Uterus (tissue), 4 donors: ENCODE results near the gene TUBB. TPM values are rescaled to one million over a fixed set of nuclear protein-coding genes. Genes with fewer than 3 reads are reported as not detected.

ENCODE experiments used
- DNase-seq, 2 donors: peaks; one replicate each; pipeline ENCODE4 v3.0.0-alpha.2; 2019 to 2020
- H3K27ac ChIP-seq, 2 donors: fragments of 200-600 bp; sonication (generic); 1 replicate in 1 of 2; 2 replicates in 1 of 2; pipeline ENCODE4 v1.5.1; 2016 to 2018
- H3K27me3 ChIP-seq, 2 donors: fragments of 200-600 bp; sonication (generic); one replicate each; pipeline ENCODE4 v1.5.1; 2018 to 2019; ENCODE audit warnings: control low read depth in 1 of 2
- H3K36me3 ChIP-seq, 2 donors: fragments of 200-600 bp; sonication (generic); one replicate each; pipeline ENCODE4 v1.5.1; 2019; ENCODE audit warnings: control low read depth in 1 of 2
- H3K4me1 ChIP-seq, 2 donors: fragments of 200-600 bp; sonication (generic); one replicate each; pipeline ENCODE4 v1.5.1; 2018 to 2019; ENCODE audit warnings: control low read depth in 1 of 2
- H3K4me3 ChIP-seq, 2 donors: fragments of 200-600 bp; sonication (generic); 1 replicate in 1 of 2; 2 replicates in 1 of 2; pipeline ENCODE4 v1.5.1; 2018 to 2019; ENCODE audit warnings: mild to moderate bottlenecking in 1 of 2
- H3K9me3 ChIP-seq, 2 donors: fragments of 200-600 bp; sonication (generic); one replicate each; pipeline ENCODE4 v1.5.1; 2019; ENCODE audit warnings: control low read depth in 1 of 2
- POLR2A ChIP-seq, 2 donors: fragments of 450-650 bp; IDR thresholded peaks; one replicate each; pipeline ENCODE4 v1.6.1; 2016; ENCODE audit warnings: antibody characterized with exemption in 2 of 2, mild to moderate bottlenecking in 1 of 2, moderate library complexity in 1 of 2
- intact Hi-C: fragments of 100-400 bp; cut with DNase I; formaldehyde crosslinking; loops from one replicate; pipeline ENCODE4 v1.15.1; 2023; ENCODE audit warnings: low total_unique reads
- total RNA-seq, 4 donors: library from RNA; depleted of rRNA in 3 of 4; stranded (reverse); fragments of >200 nt in 3 of 4; gene quantifications; one replicate each; pipeline versions ENCODE4 v1.1.0 to v1.2.4, GENCODE V29; 2014 to 2023
- TF ChIP-seq, protein P1 (sequence below), 4 experiments: fragments of 200-600 bp in 2 of 4; fragments of 450-650 bp in 2 of 4; sonication (generic) in 2 of 4; IDR thresholded peaks; one replicate each; pipeline ENCODE4 v1.5.1; 2016 to 2019; ENCODE audit warnings: antibody characterized with exemption in 4 of 4, mild to moderate bottlenecking in 2 of 4, moderate library complexity in 1 of 4
- donor health status: DM: yes; HTN: yes; CAD: no.

Gene TUBB
- total RNA-seq, 4 donors from 2014 or later = 130 to 426 (median 290) TPM

DNA sequence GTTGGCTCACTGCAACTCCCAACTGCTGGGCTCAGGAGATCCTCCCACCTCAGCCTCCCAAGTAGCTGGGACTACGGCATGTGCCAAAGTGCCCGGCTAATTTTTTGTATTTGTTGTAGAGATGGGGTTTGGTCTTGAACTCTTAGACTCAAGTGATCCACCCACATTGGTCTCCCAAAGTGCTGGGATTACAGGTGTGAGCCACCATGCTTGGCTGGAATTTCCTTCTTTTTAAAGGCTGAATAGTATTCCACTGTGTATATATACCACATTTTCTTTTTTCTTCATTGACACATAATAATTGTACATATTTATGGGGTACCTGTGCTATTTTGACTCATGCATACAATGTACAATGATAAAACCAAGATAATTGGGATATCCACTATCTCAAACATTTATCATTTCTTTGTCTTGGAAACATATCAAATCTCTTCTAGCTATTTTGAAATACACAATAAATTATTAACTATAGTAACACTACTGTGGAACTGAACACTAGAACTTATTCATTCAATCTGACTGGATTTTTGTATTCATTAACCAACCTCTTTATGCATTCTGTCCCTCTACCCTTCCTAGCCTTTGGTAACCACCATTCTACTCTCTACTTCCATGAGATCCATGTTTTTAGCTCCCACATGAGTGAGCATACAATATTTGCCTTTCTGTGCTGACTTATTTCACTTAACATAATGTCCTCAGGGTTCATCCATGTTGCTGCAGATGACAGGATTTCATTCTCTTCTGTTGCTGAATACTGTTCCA is 10.9 kb upstream of the TUBB start:
- no peaks in the 10 kb centered on the region for H3K36me3 ChIP-seq

DNA sequence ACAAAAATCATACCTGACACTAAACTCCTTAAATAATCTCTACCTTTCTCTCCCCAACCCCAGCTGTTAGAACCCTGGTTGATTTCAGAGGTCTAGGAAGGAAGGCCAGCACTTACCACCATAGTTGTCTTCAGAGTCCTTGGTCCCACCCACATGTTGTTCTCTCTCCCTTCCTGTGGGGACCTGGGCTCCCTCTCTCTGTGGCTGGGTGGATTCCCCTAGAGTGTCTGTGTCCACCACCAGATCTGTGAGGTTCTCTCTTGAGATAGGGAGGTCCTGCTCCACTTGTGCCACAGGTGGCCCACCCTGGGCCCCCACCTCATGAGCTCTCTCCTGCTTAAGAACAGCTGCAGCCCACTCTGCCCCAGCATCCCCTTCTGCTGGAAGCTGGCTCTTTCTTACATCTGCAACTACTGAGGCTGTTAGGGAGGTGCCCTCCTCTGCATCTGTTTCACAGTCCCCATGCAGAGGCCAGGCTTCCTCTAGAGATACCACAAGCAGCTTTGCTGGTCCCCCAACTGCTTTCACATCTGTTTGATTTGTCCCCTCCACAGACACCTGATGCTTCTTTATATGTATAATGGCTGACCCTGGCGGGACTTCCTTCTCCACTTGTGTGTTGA is 8.3 kb upstream of the TUBB start:
- TF ChIP-seq, protein P1, sequence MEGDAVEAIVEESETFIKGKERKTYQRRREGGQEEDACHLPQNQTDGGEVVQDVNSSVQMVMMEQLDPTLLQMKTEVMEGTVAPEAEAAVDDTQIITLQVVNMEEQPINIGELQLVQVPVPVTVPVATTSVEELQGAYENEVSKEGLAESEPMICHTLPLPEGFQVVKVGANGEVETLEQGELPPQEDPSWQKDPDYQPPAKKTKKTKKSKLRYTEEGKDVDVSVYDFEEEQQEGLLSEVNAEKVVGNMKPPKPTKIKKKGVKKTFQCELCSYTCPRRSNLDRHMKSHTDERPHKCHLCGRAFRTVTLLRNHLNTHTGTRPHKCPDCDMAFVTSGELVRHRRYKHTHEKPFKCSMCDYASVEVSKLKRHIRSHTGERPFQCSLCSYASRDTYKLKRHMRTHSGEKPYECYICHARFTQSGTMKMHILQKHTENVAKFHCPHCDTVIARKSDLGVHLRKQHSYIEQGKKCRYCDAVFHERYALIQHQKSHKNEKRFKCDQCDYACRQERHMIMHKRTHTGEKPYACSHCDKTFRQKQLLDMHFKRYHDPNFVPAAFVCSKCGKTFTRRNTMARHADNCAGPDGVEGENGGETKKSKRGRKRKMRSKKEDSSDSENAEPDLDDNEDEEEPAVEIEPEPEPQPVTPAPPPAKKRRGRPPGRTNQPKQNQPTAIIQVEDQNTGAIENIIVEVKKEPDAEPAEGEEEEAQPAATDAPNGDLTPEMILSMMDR (IDR thresholded peaks at IDR 0.05) = no peak
- no peak for TF ChIP-seq POLR2A (IDR thresholded peaks at IDR 0.05)
- H3K9me3 ChIP-seq = no peaks in the 10 kb centered on the region
- no peak overlapping the region for H3K27ac ChIP-seq
- no peak for DNase-seq
- no peaks in the 10 kb centered on the region for H3K4me1 ChIP-seq
- no peaks in the 10 kb centered on the region for H3K27me3 ChIP-seq
- no peak overlapping the region for H3K4me3 ChIP-seq
- intact Hi-C loops = no loop called here
- H3K36me3 ChIP-seq = no peaks in the 10 kb centered on the region

More for the DNA sequence above, 10.9 kb upstream of the TUBB start:
- no peak for DNase-seq
- no peaks in the 10 kb centered on the region for H3K4me1 ChIP-seq
- H3K27ac ChIP-seq = no peak overlapping the region
- no peaks in the 10 kb centered on the region for H3K9me3 ChIP-seq
- intact Hi-C loops = no loop called here
- TF ChIP-seq POLR2A (IDR thresholded peaks at IDR 0.05) = no peak
- TF ChIP-seq, protein P1 (IDR thresholded peaks at IDR 0.05) = no peak
- no peak overlapping the region for H3K4me3 ChIP-seq
- no peaks in the 10 kb centered on the region for H3K27me3 ChIP-seq

DNA sequence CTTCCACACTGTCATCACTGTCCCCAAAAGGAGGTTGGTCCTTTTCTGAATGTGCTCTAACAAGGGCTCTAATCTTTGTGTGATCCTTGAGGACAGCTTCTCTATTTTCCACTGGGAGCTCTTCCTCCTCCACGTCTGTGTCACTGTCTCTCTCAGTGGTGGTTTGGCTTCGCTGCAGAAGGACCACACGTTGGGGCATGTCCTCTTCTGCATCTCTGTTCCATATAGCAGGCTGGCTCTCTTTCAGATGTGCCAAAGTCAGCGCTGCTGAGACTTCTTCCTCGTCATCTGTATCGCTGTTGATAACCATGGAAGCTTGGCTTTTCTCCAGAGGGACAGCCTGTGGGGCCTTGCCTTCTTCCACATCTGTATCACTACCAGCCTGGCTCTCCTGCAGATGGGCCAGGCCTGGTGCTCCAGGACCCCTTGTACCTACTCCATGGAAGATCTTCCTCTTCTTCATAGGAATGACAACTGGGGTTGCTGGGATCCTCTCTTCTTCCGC is 7.7 kb upstream of the TUBB start:
- no peaks in the 10 kb centered on the region for H3K36me3 ChIP-seq
- H3K27ac ChIP-seq = no peak overlapping the region
- no peaks in the 10 kb centered on the region for H3K4me1 ChIP-seq
- DNase-seq = no peak
- H3K9me3 ChIP-seq = no peaks in the 10 kb centered on the region
- no peaks in the 10 kb centered on the region for H3K27me3 ChIP-seq
- no peak for TF ChIP-seq POLR2A (IDR thresholded peaks at IDR 0.05)
- TF ChIP-seq, protein P1 (IDR thresholded peaks at IDR 0.05) = no peak
- no peak overlapping the region for H3K4me3 ChIP-seq
- intact Hi-C loops = no loop called here

DNA sequence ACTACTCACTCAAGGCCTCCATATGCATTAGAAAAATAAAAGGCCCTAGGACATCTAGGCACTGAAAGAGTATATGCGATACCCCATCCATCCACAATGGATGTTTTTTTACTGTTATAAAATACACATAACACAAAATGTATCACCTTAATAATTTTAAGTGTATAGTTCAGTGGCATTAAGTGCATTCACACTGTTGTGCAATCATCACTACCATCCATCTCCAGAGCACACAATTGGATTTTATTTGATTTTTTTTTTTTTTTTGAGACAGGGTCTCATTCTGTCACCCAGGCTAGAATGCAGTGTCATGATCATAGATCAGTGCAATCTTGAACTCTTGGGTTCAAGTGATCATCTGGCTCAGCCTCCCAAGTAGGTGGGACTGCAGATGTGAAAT is 5.9 kb upstream of the TUBB start:
- Histone ChIP-seq H3K36me3 (no peaks in the 10 kb centered on the region), H3K4me1 (no peaks in the 10 kb centered on the region), H3K27me3 (no peaks in the 10 kb centered on the region), H3K4me3 (no peak overlapping the region), H3K27ac (no peak overlapping the region), H3K9me3 (no peaks in the 10 kb centered on the region)
- TF ChIP-seq, protein P1 (IDR thresholded peaks at IDR 0.05) = no peak
- TF ChIP-seq POLR2A (IDR thresholded peaks at IDR 0.05) = no peak
- DNase-seq = no peak
- intact Hi-C loops = no loop called here

DNA sequence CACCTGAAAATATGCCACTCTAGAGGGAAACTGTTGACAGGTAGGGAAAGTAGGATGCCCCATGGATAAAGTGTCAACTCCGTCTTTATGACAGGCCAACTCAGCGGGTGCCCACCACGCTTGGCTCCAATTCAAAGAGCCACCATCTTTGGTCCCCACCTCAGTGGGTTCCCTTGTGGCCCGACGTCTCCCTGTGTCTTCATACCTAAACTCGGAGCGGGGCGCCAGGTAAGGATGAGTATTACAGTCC is 3.3 kb upstream of the TUBB start:
- no peaks in the 10 kb centered on the region for H3K9me3 ChIP-seq
- H3K4me3 ChIP-seq = peak overlapping the region; percentile 62 to 65
- no peak for TF ChIP-seq POLR2A (IDR thresholded peaks at IDR 0.05)
- TF ChIP-seq, protein P1 (IDR thresholded peaks at IDR 0.05) = no peak
- no peak for DNase-seq
- peak overlapping the region; percentile 91 to 96 for H3K27ac ChIP-seq
- intact Hi-C loops = no loop called here
- H3K36me3 ChIP-seq = no peaks in the 10 kb centered on the region
- H3K4me1 ChIP-seq = no peaks in the 10 kb centered on the region
- no peaks in the 10 kb centered on the region for H3K27me3 ChIP-seq
